OCI-LY1 (cell line): ENCODE data around the gene HOXB7.

ENCODE experiments used
- H2AFZ ChIP-seq: fragments of 200-600 bp; sonication (generic), shearing (Covaris generic); 2 replicates; pipeline ENCODE4 v1.6.0; 2014; ENCODE audit warnings: antibody characterized with exemption, mild to moderate bottlenecking, low read length
- H3F3A ChIP-seq: fragments of 200-600 bp; sonication (generic), shearing (Covaris generic); 2 replicates; pipeline ENCODE4 v1.6.0; 2014; ENCODE audit warnings: mild to moderate bottlenecking, antibody characterized with exemption, low read length, moderate library complexity; ENCODE audit not compliant: insufficient read depth
- H3K27ac ChIP-seq: fragments of 200-600 bp; sonication (generic); 2 replicates; pipeline ENCODE4 v1.5.1; 2014; ENCODE audit warnings: low read length, mixed run types, mild to moderate bottlenecking, low read depth; ENCODE audit not compliant: poor library complexity, severe bottlenecking
- H3K27me3 ChIP-seq: fragments of 200-600 bp; sonication (generic); 2 replicates; pipeline ENCODE4 v1.6.0; 2014; ENCODE audit warnings: antibody characterized with exemption, mild to moderate bottlenecking, low read length, moderate library complexity; ENCODE audit not compliant: insufficient read depth
- H3K36me3 ChIP-seq: fragments of 200-600 bp; sonication (generic); 2 replicates; pipeline ENCODE4 v1.6.1; 2014; ENCODE audit warnings: mild to moderate bottlenecking, antibody characterized with exemption, low read length, moderate library complexity, mixed read lengths; ENCODE audit not compliant: insufficient read depth
- H3K4me1 ChIP-seq: fragments of 200-600 bp; sonication (generic); 2 replicates; pipeline ENCODE4 v1.5.1; 2014; ENCODE audit warnings: mild to moderate bottlenecking, low read length, moderate library complexity; ENCODE audit not compliant: insufficient read depth, severe bottlenecking
- H3K4me2 ChIP-seq: fragments of 200-600 bp; sonication (generic), shearing (Covaris generic); 2 replicates; pipeline ENCODE4 v1.6.1; 2014; ENCODE audit warnings: low read length
- H3K4me3 ChIP-seq: fragments of 200-600 bp; sonication (generic); 2 replicates; pipeline ENCODE4 v1.5.1; 2014; ENCODE audit warnings: low read length, low read depth, mild to moderate bottlenecking, mixed read lengths; ENCODE audit not compliant: poor library complexity, severe bottlenecking
- H3K79me2 ChIP-seq: fragments of 200-600 bp; shearing (Covaris generic); 2 replicates; pipeline ENCODE4 v1.6.1; 2016; ENCODE audit warnings: mixed run types, low read length, mixed read lengths; ENCODE audit not compliant: insufficient read depth
- H3K9ac ChIP-seq: fragments of 200-600 bp; sonication (generic), shearing (Covaris generic); 2 replicates; pipeline ENCODE4 v1.6.1; 2014; ENCODE audit warnings: mild to moderate bottlenecking, low read length, mixed read lengths
- H3K9me2 ChIP-seq: fragments of 200-600 bp; sonication (generic), shearing (Covaris generic); 2 replicates; pipeline ENCODE4 v1.6.1; 2014; ENCODE audit warnings: low read depth, mild to moderate bottlenecking, low read length, mixed read lengths
- H3K9me3 ChIP-seq: fragments of 200-600 bp; shearing (Covaris generic); 2 replicates; pipeline ENCODE4 v1.6.1; 2014; ENCODE audit warnings: low read length, mixed read lengths
- H4K20me1 ChIP-seq: fragments of 200-600 bp; sonication (generic), shearing (Covaris generic); 2 replicates; pipeline ENCODE4 v1.6.0; 2016; ENCODE audit warnings: mild to moderate bottlenecking, low read length; ENCODE audit not compliant: insufficient read depth
- CTCF ChIP-seq: fragments of 200-600 bp; sonication (generic), shearing (Covaris generic); IDR thresholded peaks from 2 replicates; pipeline ENCODE4 v1.5.1; 2017; ENCODE audit warnings: mild to moderate bottlenecking, antibody characterized with exemption, low read length, moderate library complexity, mixed read lengths
- EZH2 ChIP-seq: fragments of 200-600 bp; sonication (generic), shearing (Covaris generic); IDR thresholded peaks from 2 replicates; pipeline ENCODE4 v1.8.0; 2017; ENCODE audit warnings: borderline replicate concordance, mixed run types, mild to moderate bottlenecking, antibody characterized with exemption, low read length, moderate library complexity, mixed read lengths

The HOXB7 gene

GRCh38 chr17:48588074-48588415 is 22.8 kb downstream of the HOXB7 start:
- Histone ChIP-seq H3K79me2 (no peaks in the 10 kb centered on the region), H3K4me3 (no peak overlapping the region), H3K9me3 (no peaks in the 10 kb centered on the region), H3K27ac (no peak overlapping the region), H3K9ac (no peak overlapping the region), H3F3A (no peaks in the 10 kb centered on the region), H4K20me1 (no peaks in the 10 kb centered on the region), H3K27me3 (no peaks in the 10 kb centered on the region), H3K4me2 (no peak overlapping the region), H3K4me1 (peaks cover 7% of the 10 kb centered on the region), H2AFZ (no peak overlapping the region), H3K36me3 (no peaks in the 10 kb centered on the region), H3K9me2 (no peaks in the 10 kb centered on the region)
- no peak for TF ChIP-seq EZH2
- TF ChIP-seq CTCF, result no peak

- TF ChIP-seq EZH2, result no peak
- TF ChIP-seq CTCF, result no peak
- Histone ChIP-seq H3K9me3 (no peaks in the 10 kb centered on the region), H3K9me2 (no peaks in the 10 kb centered on the region), H3K27ac (no peak overlapping the region), H3K36me3 (no peaks in the 10 kb centered on the region), H3K79me2 (no peaks in the 10 kb centered on the region), H4K20me1 (no peaks in the 10 kb centered on the region), H3K9ac (no peak overlapping the region), H3K4me2 (no peak overlapping the region), H3K4me1 (peaks cover 7% of the 10 kb centered on the region), H3K4me3 (no peak overlapping the region), H3K27me3 (no peaks in the 10 kb centered on the region), H3F3A (no peaks in the 10 kb centered on the region), H2AFZ (no peak overlapping the region)
Observed at GRCh38 chr17:48587276-48588073, 23.3 kb downstream of the HOXB7 start.

- Histone ChIP-seq H3K9ac (no peak overlapping the region), H3K79me2 (no peaks in the 10 kb centered on the region), H3K4me1 (peaks cover 7% of the 10 kb centered on the region), H3K9me2 (no peaks in the 10 kb centered on the region), H3K4me2 (no peak overlapping the region), H3K9me3 (no peaks in the 10 kb centered on the region), H3K27ac (no peak overlapping the region), H4K20me1 (no peaks in the 10 kb centered on the region), H3K36me3 (no peaks in the 10 kb centered on the region), H3K27me3 (0 out of 2 replicates have a peak, but pooled peaks cover under 1% of the 10 kb centered on the region), H3F3A (no peaks in the 10 kb centered on the region), H2AFZ (no peak overlapping the region), H3K4me3 (no peak overlapping the region)
- TF ChIP-seq EZH2 (no peak), CTCF (no peak)
Observed at GRCh38 chr17:48586355-48587258, 24.2 kb downstream of the HOXB7 start.
